Psoas muscle (tissue), 8 donors: ENCODE data around the gene CENPK. TPM values are rescaled to one million over a fixed set of nuclear protein-coding genes. Genes with fewer than 3 reads are reported as not detected.
"Not testable (repeated sequence)": the region's sequence is repeated elsewhere in the genome, so short reads cannot be mapped to it uniquely, and the experiment has no call there.

Source experiments
- ATAC-seq, 4 donors: fragments of 200-7000 bp; cut with Tn5 transposase; one replicate each; pipeline ENCODE4 v1.9.1; 2020; ENCODE audit warnings: moderate library complexity in 3 of 4, mild to moderate bottlenecking in 2 of 4
- DNase-seq, 2 donors: peaks; one replicate each; pipeline ENCODE4 v3.0.0-alpha.2; 2020
- H3K27ac ChIP-seq: fragments of 200-600 bp; one replicate; pipeline ENCODE4 v1.8.0; 2022
- H3K27me3 ChIP-seq, 3 donors: fragments of 200-600 bp in 1 of 3; one replicate each; pipeline versions ENCODE4 v1.6.1 to v1.8.0; 2013 to 2022; ENCODE audit warnings: low read length in 2 of 3, mild to moderate bottlenecking in 2 of 3, moderate library complexity in 1 of 3; ENCODE audit not compliant: insufficient read depth in 3 of 3
- H3K36me3 ChIP-seq, 2 donors: fragments of 200-600 bp in 1 of 2; one replicate each; pipeline versions ENCODE4 v1.6.1 to v1.8.0; 2013 to 2022; ENCODE audit warnings: low read depth in 1 of 2, mild to moderate bottlenecking in 1 of 2, moderate library complexity in 1 of 2; ENCODE audit not compliant: insufficient read depth in 1 of 2
- H3K4me1 ChIP-seq: fragments of 200-600 bp; one replicate; pipeline ENCODE4 v1.8.0; 2022
- H3K4me3 ChIP-seq: fragments of 200-600 bp; one replicate; pipeline ENCODE4 v1.8.0; 2022; ENCODE audit warnings: mild to moderate bottlenecking
- H3K9me3 ChIP-seq: fragments of 200-600 bp; one replicate; pipeline ENCODE4 v1.8.0; 2022
- WGBS, 3 donors: extraction: QIAGEN DNeasy Blood & Tissue Kit; methylation state at CpG; one replicate each; pipeline versions ENCODE4 v1.1.6 to v1.1.7; 2013; 5-methylcytosine and 5-hydroxymethylcytosine counted together
- intact Hi-C, 2 donors: fragments of 100-400 bp; cut with DNase I; formaldehyde crosslinking; loops; one replicate each; pipeline versions ENCODE4 v1.11.0 to v1.14.2; 2022
- long read RNA-seq, 2 donors: library from polyadenylated mRNA; unstranded; transcript quantifications; one replicate each; pipeline ENCODE4 v2.0.0, GENCODE V29; 2021
- polyA plus RNA-seq, 3 donors: library from polyadenylated mRNA; stranded (reverse); fragments of 200-250 nt; gene quantifications; one replicate each; pipeline ENCODE4 v1.2.3, GENCODE V29; 2013
- total RNA-seq, 4 donors: library from RNA; stranded (reverse); fragmentation: NEBNext Ultra II Directional in 2 of 4; extraction: Animal tissue kit (Norgen Biotek cat#: 25700) in 2 of 4; gene quantifications; one replicate each; pipeline versions ENCODE4 v1.2.1 to v1.2.4, GENCODE V29; 2021 to 2023
- TF ChIP-seq, protein P1 (sequence below): fragments of 200-600 bp; IDR thresholded peaks from one replicate; pipeline ENCODE4 v1.8.0; 2022; ENCODE audit warnings: antibody characterized with exemption
- donor health status: healthy with polysubstance abuse.
- donor health status: DM: no; HTN: no; CAD: no; lungs with moderate emphysema.
- donor health status: Bipolar disorder and iron deficiency.
- donor health status: healthy.
- donor health status: DM: yes; HTN: yes; CAD: no.
- donor health status: DM: no; HTN: no; CAD: no.
- donor health status: DM: no; HTN: no; CAD: no.
- donor health status: DM: yes; HTN: yes; CAD: no.

Gene CENPK, protein sequence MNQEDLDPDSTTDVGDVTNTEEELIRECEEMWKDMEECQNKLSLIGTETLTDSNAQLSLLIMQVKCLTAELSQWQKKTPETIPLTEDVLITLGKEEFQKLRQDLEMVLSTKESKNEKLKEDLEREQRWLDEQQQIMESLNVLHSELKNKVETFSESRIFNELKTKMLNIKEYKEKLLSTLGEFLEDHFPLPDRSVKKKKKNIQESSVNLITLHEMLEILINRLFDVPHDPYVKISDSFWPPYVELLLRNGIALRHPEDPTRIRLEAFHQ
- total RNA-seq = under 1 TPM in 2 of 4 donors, not detected in 2; 0.40 to 0.57 TPM
- polyA plus RNA-seq = under 1 TPM; 0.10 to 0.48 (median 0.40) TPM
- long read RNA-seq, donor 1 = 0 reads
- long read RNA-seq, donor 2 = 0 reads

DNA sequence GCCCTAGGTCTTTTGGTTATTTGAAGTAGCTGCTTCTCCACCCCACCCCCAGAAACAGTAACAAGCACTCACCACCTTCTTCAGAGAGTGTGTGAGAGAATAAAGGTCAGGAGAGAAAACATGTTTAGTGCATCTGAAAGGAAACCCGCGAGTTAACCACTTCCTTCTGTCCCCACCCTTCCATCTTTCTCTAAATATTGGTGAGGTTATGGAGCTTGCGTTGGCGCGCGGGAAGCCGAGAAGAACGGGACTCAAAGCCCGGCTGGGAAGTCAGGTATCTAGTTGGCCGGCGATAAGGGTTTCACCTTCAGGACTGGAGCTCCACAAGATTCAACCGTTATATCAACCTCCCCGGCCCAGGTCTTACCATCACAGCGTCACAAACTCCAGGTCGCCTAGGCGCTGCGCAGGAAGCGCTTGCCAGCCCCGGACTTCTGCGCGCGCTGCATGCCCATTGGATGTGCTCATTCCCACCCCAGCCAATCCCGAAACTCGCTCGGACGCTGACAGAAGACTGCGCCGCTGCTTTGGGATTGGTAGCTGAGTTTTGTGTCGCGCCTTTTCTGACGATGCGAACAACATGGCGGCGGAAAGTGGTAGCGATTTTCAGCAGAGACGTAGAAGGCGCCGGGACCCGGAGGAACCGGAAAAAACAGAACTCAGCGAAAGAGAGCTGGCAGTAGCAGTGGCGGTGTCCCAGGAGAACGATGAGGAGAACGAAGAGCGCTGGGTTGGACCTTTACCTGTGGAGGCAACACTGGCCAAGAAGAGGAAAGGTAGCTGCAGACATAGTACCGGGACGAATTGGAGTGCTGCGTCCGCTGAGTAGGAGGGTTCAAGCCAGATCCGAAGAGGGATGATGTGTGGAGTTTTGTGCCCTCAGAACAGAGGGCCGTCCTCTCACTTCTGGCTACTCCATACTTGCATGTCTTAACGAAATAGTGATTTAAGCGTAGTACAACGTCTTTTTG, at the start of gene CENPK, which contains the start of gene PPWD1:
TSS of gene CENPK (minus strand) at position 438 of the 971 bp plus-strand sequence. CDS start 8,261 bp downstream, outside the sequence.
TSS of gene PPWD1 (plus strand) at position 566 of the 971 bp plus-strand sequence. CDS start at position 581, 15 bp downstream.
- peaks cover 0 to 7% of the 10 kb centered on the region in 2 donors for H3K36me3 ChIP-seq
- no peaks in the 10 kb centered on the region for H3K27me3 ChIP-seq
- ATAC-seq (peak; percentile 99 to 100 (median 100)), DNase-seq (peak; percentile 94 to 96)
- H3K4me1 ChIP-seq = peaks cover 22% of the 10 kb centered on the region
- peak within 1 kb of the TSS; percentile 85 for H3K4me3 ChIP-seq
- H3K27ac ChIP-seq = peak within 1 kb of the TSS; percentile 85
- no peaks in the 10 kb centered on the region for H3K9me3 ChIP-seq
- WGBS, 3 donors = 0 to 1% (median 0%) methylated on average over 54 of the region's 54 CpGs
- intact Hi-C loops = no loop called here
- TF ChIP-seq, protein P1, sequence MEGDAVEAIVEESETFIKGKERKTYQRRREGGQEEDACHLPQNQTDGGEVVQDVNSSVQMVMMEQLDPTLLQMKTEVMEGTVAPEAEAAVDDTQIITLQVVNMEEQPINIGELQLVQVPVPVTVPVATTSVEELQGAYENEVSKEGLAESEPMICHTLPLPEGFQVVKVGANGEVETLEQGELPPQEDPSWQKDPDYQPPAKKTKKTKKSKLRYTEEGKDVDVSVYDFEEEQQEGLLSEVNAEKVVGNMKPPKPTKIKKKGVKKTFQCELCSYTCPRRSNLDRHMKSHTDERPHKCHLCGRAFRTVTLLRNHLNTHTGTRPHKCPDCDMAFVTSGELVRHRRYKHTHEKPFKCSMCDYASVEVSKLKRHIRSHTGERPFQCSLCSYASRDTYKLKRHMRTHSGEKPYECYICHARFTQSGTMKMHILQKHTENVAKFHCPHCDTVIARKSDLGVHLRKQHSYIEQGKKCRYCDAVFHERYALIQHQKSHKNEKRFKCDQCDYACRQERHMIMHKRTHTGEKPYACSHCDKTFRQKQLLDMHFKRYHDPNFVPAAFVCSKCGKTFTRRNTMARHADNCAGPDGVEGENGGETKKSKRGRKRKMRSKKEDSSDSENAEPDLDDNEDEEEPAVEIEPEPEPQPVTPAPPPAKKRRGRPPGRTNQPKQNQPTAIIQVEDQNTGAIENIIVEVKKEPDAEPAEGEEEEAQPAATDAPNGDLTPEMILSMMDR = no peak

DNA sequence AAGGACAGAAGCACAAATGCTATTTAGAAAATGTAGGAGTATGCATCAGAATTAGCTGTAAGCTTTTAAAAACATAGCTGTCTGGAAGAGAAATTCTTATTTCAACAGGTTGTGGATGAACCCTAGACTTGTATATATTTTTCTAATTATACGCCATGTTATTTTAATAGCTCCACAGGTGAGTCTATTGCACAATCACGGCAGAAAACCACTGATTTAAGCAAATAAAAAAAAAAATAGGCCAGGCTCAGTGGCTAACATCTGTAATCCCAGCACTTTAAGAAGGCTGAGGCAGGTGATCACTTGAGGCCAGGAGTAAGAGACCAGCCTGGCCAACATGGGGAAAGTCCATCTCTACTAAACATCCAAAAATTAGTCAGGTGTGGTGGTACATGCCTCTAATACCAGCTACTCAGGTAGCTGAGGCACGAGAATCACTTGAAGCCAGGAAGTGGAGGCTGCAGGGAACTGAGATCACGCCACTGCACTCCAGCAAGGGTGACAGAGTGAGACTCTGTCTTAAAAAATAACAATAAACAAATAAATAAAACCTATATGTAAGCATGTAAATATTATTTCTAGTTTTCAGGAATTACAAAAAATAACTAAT, 49.4 kb upstream of the CENPK start:
- TF ChIP-seq, protein P1 = no peak
- peaks cover 14 to 100% of the 10 kb centered on the region in 2 donors for H3K36me3 ChIP-seq
- intact Hi-C loops = no loop called here
- ATAC-seq = no peak
- no peak overlapping the region for H3K27ac ChIP-seq
- WGBS, 3 donors = 87 to 92% (median 88%) methylated on average over 4 of the region's 4 CpGs
- H3K9me3 ChIP-seq = no peaks in the 10 kb centered on the region
- no peak overlapping the region for H3K4me3 ChIP-seq
- H3K27me3 ChIP-seq = no peaks in the 10 kb centered on the region
- no peaks in the 10 kb centered on the region for H3K4me1 ChIP-seq
- DNase-seq = no peak

DNA sequence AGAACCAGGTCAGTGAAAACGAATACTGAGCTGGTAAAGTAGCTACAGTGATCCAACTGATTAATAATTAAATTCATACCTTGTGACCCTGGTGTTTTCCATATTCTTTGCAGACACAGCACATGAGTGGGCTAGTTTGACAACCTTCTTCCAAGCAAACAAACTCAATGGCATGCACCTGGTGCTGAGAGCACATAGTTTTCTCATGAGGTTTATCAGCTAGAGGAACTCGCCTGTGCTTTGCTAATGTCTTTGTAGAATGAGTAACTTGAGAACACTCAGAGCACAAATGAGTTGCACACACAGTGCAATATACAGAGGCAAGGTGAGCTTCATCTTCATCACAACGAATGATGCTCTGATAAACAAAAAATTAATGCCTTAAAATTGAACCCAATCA, 48.6 kb upstream of the CENPK start:
- Histone ChIP-seq H3K27me3 (no peaks in the 10 kb centered on the region), H3K36me3 (peaks cover 14 to 100% of the 10 kb centered on the region in 2 donors), H3K4me3 (no peak overlapping the region), H3K4me1 (no peaks in the 10 kb centered on the region), H3K27ac (no peak overlapping the region), H3K9me3 (no peaks in the 10 kb centered on the region)
- TF ChIP-seq, protein P1 = no peak
- WGBS, 3 donors = 82 to 90% (median 83%) methylated on average over 3 of the region's 3 CpGs
- intact Hi-C loops = no loop called here
- no peak for DNase-seq
- no peak for ATAC-seq

DNA sequence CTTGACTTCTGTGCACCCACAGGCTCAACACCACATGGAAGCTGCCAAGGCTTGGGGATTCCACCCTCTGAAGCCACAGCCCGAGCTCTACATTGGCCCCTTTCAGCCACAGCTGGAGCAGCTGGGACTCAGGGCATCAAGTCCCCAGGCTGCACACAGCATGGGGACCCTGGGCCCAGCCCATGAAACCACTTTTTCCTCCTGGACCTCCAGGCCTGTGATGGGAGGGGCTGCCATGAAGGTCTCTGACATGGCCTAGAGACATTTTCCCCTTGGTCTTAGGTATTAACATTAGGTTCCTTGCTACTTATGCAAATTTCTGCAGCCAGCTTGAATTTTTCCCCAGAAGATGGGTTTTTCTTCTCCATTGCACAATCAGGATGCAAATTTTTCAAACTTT, 38.8 kb upstream of the CENPK start:
- not testable (repeated sequence) for ATAC-seq, H3K4me1 ChIP-seq, H3K4me3 ChIP-seq, H3K27me3 ChIP-seq, DNase-seq, H3K27ac ChIP-seq, H3K9me3 ChIP-seq
- 94 to 100% (median 95%) methylated on average over 1 of the region's 1 CpG for WGBS, 3 donors
- peaks cover 0 to 94% of the 10 kb centered on the region in 2 donors for H3K36me3 ChIP-seq
- intact Hi-C loops = loop anchor here in 1 of 2 donors (5.0 kb wide), 1 partner anchor 1506 kb away; no protein-coding TSS in a partner anchor
